Aorta (tissue), 5 donors: Measurements from ENCODE around the gene LINC00237. TPM values are rescaled to one million over a fixed set of nuclear protein-coding genes. Genes with fewer than 3 reads are reported as not detected.

Experiments used
- ATAC-seq: fragments of 200-7000 bp; cut with Tn5 transposase; one replicate; pipeline ENCODE4 v1.9.1; 2022; ENCODE audit warnings: moderate library complexity; ENCODE audit not compliant: low FRiP score
- DNase-seq, 2 donors: peaks; one replicate each; pipeline ENCODE4 v3.0.0-alpha.2; 2020
- H3K27ac ChIP-seq, 2 donors: one replicate each; pipeline ENCODE4 v1.5.1; 2013; ENCODE audit warnings: low read length in 2 of 2, mild to moderate bottlenecking in 2 of 2, moderate library complexity in 2 of 2, control low read depth in 1 of 2, inconsistent platforms in 1 of 2, low read depth in 1 of 2
- H3K27me3 ChIP-seq, 2 donors: one replicate each; pipeline ENCODE4 v1.6.1; 2013; ENCODE audit warnings: control low read depth in 1 of 2, low read length in 1 of 2, mild to moderate bottlenecking in 1 of 2, moderate library complexity in 1 of 2; ENCODE audit not compliant: insufficient read depth in 2 of 2, control insufficient read depth in 1 of 2
- H3K36me3 ChIP-seq, 2 donors: one replicate each; pipeline ENCODE4 v1.6.1; 2013; ENCODE audit warnings: control low read depth in 1 of 2, low read length in 1 of 2, mild to moderate bottlenecking in 1 of 2; ENCODE audit not compliant: insufficient read depth in 2 of 2, control insufficient read depth in 1 of 2
- H3K4me1 ChIP-seq, 2 donors: one replicate each; pipeline ENCODE4 v1.6.1; 2013; ENCODE audit warnings: low read length in 2 of 2, control low read depth in 1 of 2, mild to moderate bottlenecking in 1 of 2, moderate library complexity in 1 of 2; ENCODE audit not compliant: insufficient read depth in 2 of 2, control insufficient read depth in 1 of 2
- H3K4me3 ChIP-seq, 2 donors: one replicate each; pipeline ENCODE4 v1.5.1; 2013; ENCODE audit warnings: low read length in 2 of 2, control low read depth in 1 of 2, mild to moderate bottlenecking in 1 of 2
- H3K9me3 ChIP-seq: one replicate; pipeline ENCODE4 v1.6.1; 2013; ENCODE audit warnings: mild to moderate bottlenecking, low read length; ENCODE audit not compliant: control insufficient read depth
- WGBS, 2 donors: extraction: QIAGEN DNeasy Blood & Tissue Kit; methylation state at CpG; one replicate each; pipeline ENCODE4 v1.1.7; 2013; 5-methylcytosine and 5-hydroxymethylcytosine counted together
- intact Hi-C, 2 donors: fragments of 100-400 bp; cut with DNase I; formaldehyde crosslinking; loops; one replicate each; pipeline versions ENCODE4 v1.14.2 to v1.15.0; 2022
- polyA plus RNA-seq, 2 donors: library from polyadenylated mRNA; stranded (reverse); fragments of 200-250 nt; gene quantifications; one replicate each; pipeline ENCODE4 v1.2.3, GENCODE V29; 2013
- total RNA-seq, 2 donors: library from RNA; stranded (reverse); fragmentation: NEBNext Ultra II Directional; extraction: Animal tissue kit (Norgen Biotek cat#: 25700); gene quantifications; one replicate each; pipeline ENCODE4 v1.2.1, GENCODE V29; 2021
- donor health status: healthy with polysubstance abuse.
- donor health status: Bipolar disorder and iron deficiency.
- donor health status: DM: no; HTN: no; CAD: no.
- donor health status: DM: no; HTN: no; CAD: no.
- donor health status: DM: yes; HTN: yes; CAD: no.

Gene LINC00237
- total and polyA plus RNA-seq, 4 donors: 1.1 TPM; not detected in 3

- Histone ChIP-seq H3K27me3 (no peaks in the 10 kb centered on the region), H3K4me1 (no peaks in the 10 kb centered on the region), H3K27ac (no peak overlapping the region), H3K9me3 (no peaks in the 10 kb centered on the region), H3K36me3 (peaks cover 2% of the 10 kb centered on the region in 2 donors), H3K4me3 (no peak overlapping the region)
- ATAC-seq (no peak), DNase-seq (no peak)
- 88% methylated on average over 7 of the region's 7 CpGs for WGBS, 2 donors
- intact Hi-C loops: no loop called here
These were observed 37.2 kb upstream of the LINC00237 start for GRCh38 chr20:21143194-21143890.

- Histone ChIP-seq H3K27ac (no peak overlapping the region), H3K4me1 (no peaks in the 10 kb centered on the region), H3K27me3 (no peaks in the 10 kb centered on the region), H3K36me3 (peaks cover 0 to 2% of the 10 kb centered on the region in 2 donors), H3K9me3 (no peaks in the 10 kb centered on the region), H3K4me3 (no peak overlapping the region)
- intact Hi-C loops: no loop called here
- WGBS, 2 donors: 93 to 94% methylated on average over 5 of the region's 5 CpGs
- ATAC-seq (no peak), DNase-seq (no peak)
These were observed 35.7 kb upstream of the LINC00237 start for GRCh38 chr20:21141825-21142224.

- 81 to 91% methylated on average over 3 of the region's 3 CpGs for WGBS, 2 donors
- no peaks in the 10 kb centered on the region for H3K27me3 ChIP-seq
- peaks cover 0 to 2% of the 10 kb centered on the region in 2 donors for H3K36me3 ChIP-seq
- H3K4me3 ChIP-seq: no peak overlapping the region
- DNase-seq (no peak), ATAC-seq (no peak)
- H3K9me3 ChIP-seq: no peaks in the 10 kb centered on the region
- H3K4me1 ChIP-seq: no peaks in the 10 kb centered on the region
- H3K27ac ChIP-seq: no peak overlapping the region
- intact Hi-C loops: no loop called here
These were observed 33.9 kb upstream of the LINC00237 start for GRCh38 chr20:21139881-21140566.

- Histone ChIP-seq H3K9me3 (no peaks in the 10 kb centered on the region), H3K4me1 (no peaks in the 10 kb centered on the region), H3K27me3 (no peaks in the 10 kb centered on the region), H3K27ac (no peak overlapping the region), H3K36me3 (peaks cover 2% of the 10 kb centered on the region in 2 donors), H3K4me3 (no peak overlapping the region)
- ATAC-seq (no peak), DNase-seq (no peak)
- intact Hi-C loops: no loop called here
- 53 to 80% methylated on average over 1 of the region's 1 CpG for WGBS, 2 donors
These were observed 30.9 kb upstream of the LINC00237 start for GRCh38 chr20:21137078-21137477.

GRCh38 chr20:21136015-21136732 lies 30.0 kb upstream of the LINC00237 start:
- no peaks in the 10 kb centered on the region for H3K27me3 ChIP-seq
- no peak for DNase-seq
- H3K9me3 ChIP-seq: no peaks in the 10 kb centered on the region
- H3K4me3 ChIP-seq: no peak overlapping the region
- intact Hi-C loops: no loop called here
- H3K36me3 ChIP-seq: peaks cover 2% of the 10 kb centered on the region in 2 donors
- H3K4me1 ChIP-seq: no peaks in the 10 kb centered on the region
- 94 to 95% methylated on average over 8 of the region's 8 CpGs for WGBS, 2 donors
- H3K27ac ChIP-seq: no peak overlapping the region
- no peak for ATAC-seq

GRCh38 chr20:21134883-21135493 lies 28.8 kb upstream of the LINC00237 start:
- H3K4me3 ChIP-seq: no peak overlapping the region
- no peak for DNase-seq
- no peak for ATAC-seq
- no peak overlapping the region for H3K27ac ChIP-seq
- 92 to 95% methylated on average over 10 of the region's 10 CpGs for WGBS, 2 donors
- intact Hi-C loops: no loop called here
- no peaks in the 10 kb centered on the region for H3K9me3 ChIP-seq
- no peaks in the 10 kb centered on the region for H3K4me1 ChIP-seq
- no peaks in the 10 kb centered on the region for H3K27me3 ChIP-seq
- peaks cover under 1 to 2% of the 10 kb centered on the region in 2 donors for H3K36me3 ChIP-seq

GRCh38 chr20:21133917-21134622 lies 27.9 kb upstream of the LINC00237 start:
- DNase-seq (no peak), ATAC-seq (no peak)
- Histone ChIP-seq H3K36me3 (peaks cover 0 to 2% of the 10 kb centered on the region in 2 donors), H3K27me3 (no peaks in the 10 kb centered on the region), H3K9me3 (no peaks in the 10 kb centered on the region), H3K4me1 (no peaks in the 10 kb centered on the region), H3K4me3 (no peak overlapping the region), H3K27ac (no peak overlapping the region)
- intact Hi-C loops: no loop called here
- 92 to 93% methylated on average over 16 of the region's 16 CpGs for WGBS, 2 donors

GRCh38 chr20:21133404-21133803 lies 27.2 kb upstream of the LINC00237 start:
- H3K9me3 ChIP-seq: no peaks in the 10 kb centered on the region
- DNase-seq (no peak), ATAC-seq (no peak)
- H3K27me3 ChIP-seq: no peaks in the 10 kb centered on the region
- intact Hi-C loops: no loop called here
- H3K27ac ChIP-seq: no peak overlapping the region
- H3K36me3 ChIP-seq: peaks cover 0 to 2% of the 10 kb centered on the region in 2 donors
- no peak overlapping the region for H3K4me3 ChIP-seq
- no peaks in the 10 kb centered on the region for H3K4me1 ChIP-seq
- 77 to 81% methylated on average over 4 of the region's 4 CpGs for WGBS, 2 donors
